ENCODE data around the gene TPRKB.
"Not testable (repeated sequence)": the region's sequence is repeated elsewhere in the genome, so short reads cannot be mapped to it uniquely, and the experiment has no call there.

The TPRKB gene

DNA sequence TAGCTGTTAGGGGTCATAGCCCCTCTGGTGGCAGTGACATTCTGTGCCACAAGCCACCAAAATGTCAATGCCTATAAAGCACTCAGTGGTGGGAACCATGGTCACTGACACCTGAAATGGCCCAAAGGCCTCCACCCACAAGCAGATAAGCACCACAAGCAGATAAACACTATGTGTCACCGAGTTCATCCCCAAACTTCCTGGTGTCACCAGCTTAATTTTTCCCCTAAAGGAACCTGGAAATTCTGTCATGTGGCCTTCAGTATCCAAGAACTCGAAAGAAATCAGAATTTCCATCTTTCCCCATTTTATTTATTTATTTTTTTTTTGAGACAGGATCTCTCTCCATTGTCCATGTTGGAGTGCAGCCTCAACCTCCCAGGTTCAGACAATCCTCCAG lies 3.6 kb upstream of the TPRKB start:
- in situ Hi-C loops (cut with HindIII; ENCODE audit: low sequenced_read_pairs), result no loop called here

- in situ Hi-C loops (cut with HindIII; ENCODE audit: low sequenced_read_pairs), result no loop called here
Observed at GRCh38 chr2:73739101-73739500, 2.0 kb upstream of the TPRKB start.

DNA sequence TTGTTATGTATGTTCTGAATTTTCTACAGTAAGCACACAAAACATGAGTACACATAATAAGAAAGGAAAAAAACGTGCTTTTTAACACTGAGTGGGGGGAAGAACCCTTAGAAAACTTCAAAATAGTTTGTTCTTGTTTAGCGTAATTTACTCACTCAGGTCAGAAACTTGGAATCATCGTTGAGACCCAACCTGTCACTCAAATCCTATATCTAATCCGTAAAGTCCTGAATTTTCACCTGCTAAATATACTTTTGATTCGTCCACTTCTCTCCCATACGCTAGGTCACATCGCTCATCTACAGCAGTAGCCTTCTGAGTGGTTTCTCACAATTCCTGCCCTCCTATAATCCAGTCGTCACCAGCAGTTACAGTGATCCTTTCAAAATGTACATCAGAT lies 767 bp downstream of the TPRKB start:
- in situ Hi-C loops (cut with HindIII; ENCODE audit: low sequenced_read_pairs), result no loop called here

DNA sequence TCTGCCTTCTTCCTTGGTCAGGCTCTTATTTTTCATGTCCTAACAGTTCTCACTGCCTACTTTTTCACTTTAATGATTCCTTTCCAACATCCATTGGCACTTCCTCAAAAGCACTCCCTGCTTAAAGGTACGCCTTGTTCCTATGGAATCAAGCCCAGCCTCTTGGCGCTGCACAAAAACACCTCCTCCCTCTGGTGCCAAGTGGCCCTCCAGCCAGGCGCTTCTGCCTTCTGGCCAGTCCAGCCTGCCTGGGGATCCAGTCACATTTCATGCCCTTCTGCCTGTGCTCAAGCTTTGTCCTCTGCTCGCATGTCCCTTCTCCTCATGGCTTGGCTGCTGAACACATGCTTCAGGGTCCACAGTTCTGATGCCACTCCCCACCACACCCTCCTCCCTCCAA lies 6.3 kb downstream of the TPRKB start:
- in situ Hi-C loops (cut with HindIII; ENCODE audit: low sequenced_read_pairs), result no loop called here

- in situ Hi-C loops (cut with HindIII; ENCODE audit: low sequenced_read_pairs), result no loop called here
Observed at GRCh38 chr2:73728711-73729110, 8.4 kb downstream of the TPRKB start.

DNA sequence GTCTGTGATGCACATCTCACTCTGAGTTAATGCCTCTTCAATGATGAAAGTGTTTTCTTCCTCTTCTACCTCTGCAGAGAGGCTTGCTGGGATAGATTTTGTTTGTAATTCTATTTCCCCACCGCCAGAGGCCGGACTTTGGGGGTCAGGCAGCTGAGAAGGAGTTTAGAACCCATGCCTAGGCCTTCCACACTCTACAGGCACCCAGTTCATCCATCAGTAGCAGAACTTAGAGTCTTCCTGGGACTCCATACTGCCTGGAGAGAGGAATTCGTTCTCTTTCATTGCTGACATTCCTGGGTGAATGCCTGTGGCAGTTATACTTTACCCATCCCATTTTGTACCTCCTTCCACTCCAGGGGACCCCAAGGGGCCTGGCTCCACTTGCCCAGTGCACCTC lies 9.1 kb downstream of the TPRKB start:
- in situ Hi-C loops (cut with HindIII; ENCODE audit: low sequenced_read_pairs), result no loop called here

GRCh38 chr2:73726657-73727056 lies 10.5 kb downstream of the TPRKB start:
- in situ Hi-C loops (cut with HindIII; ENCODE audit: low sequenced_read_pairs), result not testable (repeated sequence)

GRCh38 chr2:73718851-73719621 lies 18.1 kb downstream of the TPRKB start:
- in situ Hi-C loops (cut with HindIII; ENCODE audit: low sequenced_read_pairs), result no loop called here

- in situ Hi-C loops (cut with HindIII; ENCODE audit: low sequenced_read_pairs), result no loop called here
Observed at GRCh38 chr2:73718421-73718820, 18.7 kb downstream of the TPRKB start.

DNA sequence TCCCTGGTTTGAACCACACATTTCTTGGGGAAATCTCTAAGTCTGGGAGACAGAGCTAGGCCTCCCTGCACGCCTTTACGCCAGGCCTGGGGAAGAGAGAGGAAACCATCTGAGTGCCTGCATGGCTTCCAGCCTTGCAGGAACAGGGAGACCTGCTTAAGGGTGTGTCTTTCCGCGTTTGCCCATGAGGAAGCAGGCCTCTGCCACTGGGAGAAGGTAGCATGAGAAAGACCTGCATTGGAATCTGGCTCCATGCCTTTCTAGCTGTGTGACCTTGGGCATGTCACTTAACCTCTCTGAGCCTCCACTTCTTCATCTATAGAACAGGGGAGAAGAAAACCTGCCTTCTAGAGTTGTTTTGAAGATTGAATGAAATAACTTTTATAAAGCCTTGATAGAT lies 19.4 kb downstream of the TPRKB start:
- in situ Hi-C loops (cut with HindIII; ENCODE audit: low sequenced_read_pairs), result not testable (repeated sequence)

GRCh38 chr2:73717251-73717606 lies 19.9 kb downstream of the TPRKB start:
- in situ Hi-C loops (cut with HindIII; ENCODE audit: low sequenced_read_pairs), result no loop called here

GRCh38 chr2:73716543-73717250 lies 20.4 kb downstream of the TPRKB start:
- in situ Hi-C loops (cut with HindIII; ENCODE audit: low sequenced_read_pairs), result no loop called here

- in situ Hi-C loops (cut with HindIII; ENCODE audit: low sequenced_read_pairs), result no loop called here
Observed at GRCh38 chr2:73714091-73714490, 23.1 kb downstream of the TPRKB start.

DNA sequence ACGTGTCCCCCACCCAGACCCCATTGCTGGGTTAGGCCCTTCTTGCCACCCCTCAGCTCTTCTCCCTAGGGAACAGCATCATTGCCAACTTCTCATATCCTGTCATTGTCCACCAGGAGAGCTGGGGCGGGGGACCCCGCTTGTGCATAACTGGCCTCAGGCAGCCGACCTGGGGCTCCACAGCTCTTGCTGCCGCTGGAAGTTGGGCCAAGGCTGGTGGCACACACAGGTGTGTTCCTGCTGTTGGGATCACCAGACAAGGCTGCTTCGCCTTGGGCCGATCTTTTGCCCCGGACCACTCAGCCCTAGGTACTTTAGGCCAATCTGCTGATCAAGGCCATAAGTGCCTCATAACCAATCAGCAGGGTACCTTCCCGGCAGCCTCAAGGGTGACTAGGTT lies 28.6 kb downstream of the TPRKB start:
- in situ Hi-C loops (cut with HindIII; ENCODE audit: low sequenced_read_pairs), result no loop called here

- in situ Hi-C loops (cut with HindIII; ENCODE audit: low sequenced_read_pairs), result no loop called here
Observed at GRCh38 chr2:73707636-73708035, 29.5 kb downstream of the TPRKB start.

GRCh38 chr2:73707058-73707457 lies 30.1 kb downstream of the TPRKB start:
- in situ Hi-C loops (cut with HindIII; ENCODE audit: low sequenced_read_pairs), result no loop called here

DNA sequence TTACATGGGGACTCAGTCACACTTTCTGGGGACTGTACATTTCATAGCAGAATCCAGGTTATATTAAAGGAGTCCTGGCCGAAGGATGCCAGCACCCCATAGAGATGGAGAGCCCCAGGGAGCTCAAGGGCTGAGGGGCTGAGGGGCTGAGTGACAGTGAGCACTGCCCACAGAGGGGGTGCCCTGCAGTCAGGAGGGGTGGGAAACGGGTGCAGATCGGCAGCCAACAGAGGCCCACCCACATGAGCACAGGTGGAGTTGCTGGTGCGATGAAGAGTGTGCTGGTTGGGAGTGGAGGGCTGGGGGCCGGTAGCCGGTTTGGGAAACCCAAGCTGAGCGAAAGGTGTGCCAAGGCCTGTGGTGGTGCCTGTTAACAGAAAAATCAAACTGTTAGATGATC lies 32.1 kb downstream of the TPRKB start:
- in situ Hi-C loops (cut with HindIII; ENCODE audit: low sequenced_read_pairs), result no loop called here

DNA sequence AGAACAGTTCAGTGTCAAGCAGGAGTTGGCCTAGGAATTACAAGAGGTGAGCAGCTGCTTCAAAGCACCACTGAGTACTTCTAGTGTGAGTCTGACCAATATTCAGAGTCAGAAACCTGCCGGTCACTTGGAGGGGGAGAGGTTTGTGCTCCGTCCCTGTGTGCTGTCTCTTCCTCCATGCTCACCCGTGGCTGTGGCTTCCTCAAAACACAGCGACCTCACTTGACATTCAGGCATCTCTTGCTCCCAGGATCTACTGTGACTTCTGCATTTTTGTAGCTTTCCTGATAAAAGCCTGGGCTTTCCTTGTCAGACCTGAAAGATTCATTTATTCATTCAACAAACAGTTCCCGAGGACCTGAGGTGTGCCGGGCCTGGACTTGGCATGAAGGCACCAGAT lies 32.9 kb downstream of the TPRKB start:
- in situ Hi-C loops (cut with HindIII; ENCODE audit: low sequenced_read_pairs), result no loop called here

- in situ Hi-C loops (cut with HindIII; ENCODE audit: low sequenced_read_pairs), result no loop called here
Observed at GRCh38 chr2:73703675-73704074, 33.5 kb downstream of the TPRKB start.

- in situ Hi-C loops (cut with HindIII; ENCODE audit: low sequenced_read_pairs), result not testable (repeated sequence)
Observed at GRCh38 chr2:73702852-73703493, 34.2 kb downstream of the TPRKB start.

DNA sequence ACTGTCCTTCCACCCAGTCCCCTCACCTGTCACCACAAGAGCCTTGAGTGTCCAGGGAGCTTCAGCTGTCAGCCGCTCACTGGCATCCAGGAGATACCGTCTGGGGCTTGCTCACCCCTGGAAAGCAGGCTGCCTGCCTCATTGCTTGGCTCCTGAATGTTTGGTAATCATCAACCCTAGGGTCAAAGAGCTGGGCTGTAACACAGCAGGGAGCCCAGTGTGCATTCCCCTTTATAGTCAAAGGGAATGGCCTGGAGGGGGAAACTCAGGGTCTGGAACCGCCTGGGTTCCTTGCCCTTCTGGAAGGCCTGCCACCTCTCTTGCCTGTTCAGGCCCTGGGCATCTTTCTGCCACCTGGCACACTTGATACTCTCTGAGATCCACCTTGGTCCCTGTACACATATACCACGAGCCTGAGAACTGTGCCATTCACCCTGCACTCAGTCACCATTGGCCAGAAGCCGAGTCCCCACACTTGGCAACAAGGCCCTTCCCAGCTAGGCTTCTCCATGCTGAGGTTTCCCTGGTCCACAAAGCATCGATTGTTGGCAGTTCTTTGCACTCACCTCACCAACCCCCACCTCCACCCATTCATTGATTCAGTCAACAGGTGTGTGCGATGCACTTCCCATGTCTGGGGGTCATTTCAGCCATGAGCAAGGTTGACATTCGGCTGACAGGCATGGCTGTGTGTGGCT lies 35.0 kb downstream of the TPRKB start:
- in situ Hi-C loops (cut with HindIII; ENCODE audit: low sequenced_read_pairs), result no loop called here

DNA sequence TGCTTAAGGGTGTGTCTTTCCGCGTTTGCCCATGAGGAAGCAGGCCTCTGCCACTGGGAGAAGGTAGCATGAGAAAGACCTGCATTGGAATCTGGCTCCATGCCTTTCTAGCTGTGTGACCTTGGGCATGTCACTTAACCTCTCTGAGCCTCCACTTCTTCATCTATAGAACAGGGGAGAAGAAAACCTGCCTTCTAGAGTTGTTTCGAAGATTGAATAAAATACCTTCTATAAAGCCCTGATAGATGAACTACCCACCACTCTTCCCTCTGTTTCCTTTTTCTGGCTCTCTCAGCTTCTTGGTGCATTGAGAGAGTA lies 35.7 kb downstream of the TPRKB start:
- in situ Hi-C loops (cut with HindIII; ENCODE audit: low sequenced_read_pairs), result not testable (repeated sequence)

All from endothelial cell of hepatic sinusoid (primary cell).